NCI-H1417 (cell line): ENCODE measurements around the gene ORM1.

Experiments
- DNase-seq, 3 experiments: peaks; one replicate each; lab custom pipeline; 2025; lab: John Stamatoyannopoulos, UW

Gene ORM1

DNA sequence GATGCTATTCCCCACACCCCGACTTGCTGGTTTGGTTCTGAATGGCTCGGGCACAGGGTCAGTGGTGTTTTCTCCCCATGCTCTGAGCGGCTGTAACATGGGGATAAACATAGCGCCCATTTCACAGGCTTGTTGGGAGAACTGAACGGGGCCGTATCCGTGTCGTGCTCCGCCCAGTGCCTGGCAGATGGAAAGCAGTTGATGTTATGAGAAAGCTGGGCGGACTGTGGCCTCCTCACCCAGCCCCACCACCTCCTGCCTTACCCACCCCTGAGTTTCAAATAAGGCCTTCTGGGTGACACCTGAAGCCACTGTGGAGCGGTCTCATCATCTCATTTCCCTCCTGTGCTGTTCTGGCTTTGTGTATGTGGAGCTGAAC is 21.3 kb downstream of the ORM1 start:
- DNase-seq: no peak

GRCh38 chr9:114344692-114345091 is 21.8 kb downstream of the ORM1 start:
- no peak for DNase-seq

- DNase-seq: no peak
These were observed 22.7 kb downstream of the ORM1 start for GRCh38 chr9:114345493-114346065.

- DNase-seq: no peak
These were observed 23.2 kb downstream of the ORM1 start for GRCh38 chr9:114346146-114346545.

GRCh38 chr9:114347675-114348074 is 24.8 kb downstream of the ORM1 start:
- DNase-seq: no peak

DNA sequence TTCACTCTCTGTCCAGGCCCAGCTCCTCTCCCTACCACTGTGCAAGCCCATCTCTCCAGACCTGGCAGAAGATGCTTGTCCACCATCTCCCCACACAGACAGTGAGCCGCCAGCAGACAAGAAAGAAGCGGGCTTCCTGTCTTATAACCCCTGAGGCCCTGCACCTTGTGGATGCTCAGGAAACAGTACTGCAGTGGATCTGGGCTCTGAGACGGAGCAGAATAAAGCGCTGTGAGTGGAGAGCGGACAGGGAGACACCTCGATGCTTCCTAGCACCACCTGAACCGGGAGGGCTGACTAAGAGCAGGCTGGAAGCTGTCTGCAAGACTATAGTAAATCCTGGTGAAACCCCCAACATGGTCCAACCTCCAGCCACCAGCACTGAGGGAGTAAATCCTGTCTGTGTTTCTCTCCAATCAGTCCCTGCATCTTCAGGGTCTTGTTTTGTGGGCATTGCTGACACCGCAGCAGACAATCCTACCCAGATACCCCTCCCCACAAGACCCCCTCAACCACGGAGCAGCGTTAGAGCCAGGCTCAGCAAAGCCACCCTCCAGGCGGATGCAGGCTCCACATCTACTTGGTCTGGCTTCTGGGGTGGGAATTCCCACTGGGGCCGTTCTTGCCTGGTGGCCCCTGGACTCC is 25.5 kb downstream of the ORM1 start:
- DNase-seq: no peak

DNA sequence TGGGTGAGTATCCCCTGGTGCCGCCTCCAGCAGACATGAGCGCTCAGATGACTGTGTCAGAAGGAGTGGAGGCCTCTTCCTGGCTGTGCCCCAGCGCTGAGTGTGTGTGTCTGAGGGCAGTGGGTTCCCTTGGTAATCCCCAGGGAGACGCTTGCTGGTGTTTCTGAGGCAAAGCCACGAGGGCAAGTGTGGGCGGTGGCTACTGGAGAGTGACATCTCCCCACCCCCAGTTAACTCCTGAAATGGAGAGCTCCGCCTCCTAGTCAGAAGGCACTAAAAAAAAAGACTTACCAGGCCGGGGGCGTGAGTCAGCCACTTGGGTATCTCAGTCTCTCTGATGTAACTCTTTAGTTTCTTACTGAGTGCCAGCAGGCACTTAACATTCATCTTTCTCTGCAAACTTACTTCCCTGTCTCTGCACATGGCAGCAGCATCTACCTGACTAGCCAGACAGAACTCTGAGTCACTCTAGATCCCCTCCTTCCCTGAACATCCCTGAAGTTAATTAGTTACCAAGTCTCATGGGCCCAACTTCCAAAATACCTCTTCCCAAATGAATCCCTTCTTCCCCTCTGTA is 26.1 kb downstream of the ORM1 start:
- DNase-seq: no peak

DNA sequence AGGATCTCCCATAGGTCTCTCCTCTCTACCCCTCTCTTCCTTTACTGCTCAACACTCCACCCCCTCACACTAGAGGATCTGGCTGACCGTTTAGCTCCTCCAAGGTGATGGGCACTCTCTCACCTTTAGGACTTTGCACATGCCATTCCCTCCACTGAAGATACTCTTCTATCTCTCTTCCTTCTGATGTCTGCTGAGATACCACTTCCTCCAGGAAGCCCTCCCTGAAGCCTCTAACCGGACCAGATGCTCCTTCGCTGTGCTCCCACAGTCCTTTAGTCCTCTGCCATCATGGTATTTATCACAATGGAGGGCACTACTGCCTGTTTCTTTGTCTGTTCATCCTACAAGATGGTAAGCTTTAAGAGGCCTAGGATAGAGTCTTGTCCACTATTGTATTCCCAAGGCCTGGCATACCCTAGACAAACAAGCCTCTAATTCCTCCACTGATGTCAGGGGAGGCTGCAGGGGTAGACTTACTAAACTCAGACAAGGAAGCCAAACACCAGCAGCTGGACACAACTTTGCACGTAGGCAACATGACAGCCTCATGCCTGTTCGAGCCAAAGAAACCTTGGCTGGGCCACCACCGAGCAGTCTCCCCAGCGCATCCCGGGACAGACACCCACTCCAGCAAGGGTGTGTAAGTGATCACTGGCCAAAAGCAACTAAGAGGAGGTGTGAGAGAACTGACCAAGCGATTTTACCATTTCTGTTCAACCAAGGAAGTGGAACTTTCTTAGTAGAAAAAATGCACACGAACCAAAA is 27.0 kb downstream of the ORM1 start:
- DNase-seq: no peak

DNA sequence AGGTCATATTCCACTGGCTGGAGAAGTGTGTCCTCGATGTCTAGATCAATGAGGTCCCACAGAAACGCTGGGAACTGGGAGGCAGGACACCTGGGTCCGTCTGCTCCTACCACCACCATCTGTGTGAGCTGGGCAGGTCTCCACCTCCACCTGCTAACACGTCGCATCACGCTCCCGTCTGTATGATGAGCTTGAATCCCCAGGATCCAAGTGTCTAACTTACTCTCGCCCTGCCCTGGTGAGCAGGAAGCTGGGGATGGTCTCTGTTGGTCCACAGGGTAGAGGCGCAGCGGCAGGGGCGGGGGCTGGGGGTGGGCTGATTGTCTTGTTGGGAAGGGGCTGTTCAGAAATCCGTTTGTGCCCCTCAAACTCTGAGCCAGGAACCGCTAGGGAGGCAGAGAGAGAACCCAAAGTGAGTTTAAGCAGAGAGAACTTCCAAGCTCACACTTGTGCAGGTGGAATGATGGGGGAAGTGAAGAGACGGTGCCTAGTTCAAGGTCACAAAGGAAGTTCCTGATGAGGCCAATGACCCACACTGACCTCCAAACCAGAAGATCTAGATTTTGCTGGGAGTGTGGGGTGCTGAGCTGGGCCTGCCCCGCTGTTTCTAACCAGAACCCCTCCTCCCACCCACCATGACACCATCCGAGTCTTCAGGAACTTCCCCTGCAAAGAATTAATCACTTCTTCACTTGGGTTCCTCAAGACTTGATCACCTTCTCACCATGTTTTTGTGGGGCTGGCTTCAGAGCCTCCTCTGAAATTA is 27.9 kb downstream of the ORM1 start:
- no peak for DNase-seq

DNA sequence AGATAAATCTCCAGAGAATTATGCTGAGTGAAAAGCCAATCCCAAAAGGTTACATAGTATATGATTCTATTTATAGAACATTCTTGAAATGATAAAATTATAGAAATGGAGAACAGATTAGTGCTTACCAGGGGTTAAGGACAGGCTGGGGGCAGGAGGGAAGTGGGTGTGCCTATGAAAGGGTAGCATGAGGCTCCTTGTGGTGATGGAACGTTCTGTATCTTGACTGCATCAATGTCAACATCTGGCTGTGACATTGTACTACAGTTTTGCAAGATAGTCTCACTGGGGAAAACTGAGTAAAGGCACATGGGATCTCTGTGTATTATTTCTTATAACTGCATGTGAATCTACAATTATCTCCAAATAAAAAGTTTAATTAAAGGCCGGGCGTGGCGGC is 29.0 kb downstream of the ORM1 start:
- DNase-seq: no peak

- DNase-seq: no peak
These were observed 32.9 kb downstream of the ORM1 start for GRCh38 chr9:114355821-114356220.

- no peak for DNase-seq
These were observed 33.9 kb downstream of the ORM1 start for GRCh38 chr9:114356792-114357191.

- no peak for DNase-seq
These were observed 34.5 kb downstream of the ORM1 start for GRCh38 chr9:114357360-114357759.

GRCh38 chr9:114357911-114358328 is 35.0 kb downstream of the ORM1 start:
- DNase-seq: no peak

GRCh38 chr9:114359801-114360200 is 36.9 kb downstream of the ORM1 start:
- DNase-seq: no peak

- DNase-seq: no peak
These were observed 38.6 kb downstream of the ORM1 start for GRCh38 chr9:114361542-114361941.

GRCh38 chr9:114362394-114362793 is 39.5 kb downstream of the ORM1 start:
- DNase-seq: no peak

DNA sequence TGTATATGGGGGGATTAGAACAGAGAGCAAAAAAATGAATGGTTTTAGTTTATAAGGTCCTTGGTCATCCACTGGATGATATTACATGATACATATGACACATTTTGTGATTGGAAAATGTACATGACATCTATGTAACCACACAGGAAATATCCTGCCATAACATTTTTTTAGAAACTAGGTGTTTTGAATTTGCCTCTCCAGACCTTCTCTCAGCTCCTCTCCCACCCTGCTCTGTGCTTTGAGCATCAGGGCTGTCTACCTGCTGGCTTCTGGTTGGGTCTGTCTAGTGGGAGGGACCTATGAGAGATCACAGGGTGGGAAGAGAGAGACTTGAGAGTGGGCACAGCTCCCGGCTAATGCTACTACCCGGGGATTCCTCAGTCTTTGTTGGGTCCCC is 40.5 kb downstream of the ORM1 start:
- no peak for DNase-seq

DNA sequence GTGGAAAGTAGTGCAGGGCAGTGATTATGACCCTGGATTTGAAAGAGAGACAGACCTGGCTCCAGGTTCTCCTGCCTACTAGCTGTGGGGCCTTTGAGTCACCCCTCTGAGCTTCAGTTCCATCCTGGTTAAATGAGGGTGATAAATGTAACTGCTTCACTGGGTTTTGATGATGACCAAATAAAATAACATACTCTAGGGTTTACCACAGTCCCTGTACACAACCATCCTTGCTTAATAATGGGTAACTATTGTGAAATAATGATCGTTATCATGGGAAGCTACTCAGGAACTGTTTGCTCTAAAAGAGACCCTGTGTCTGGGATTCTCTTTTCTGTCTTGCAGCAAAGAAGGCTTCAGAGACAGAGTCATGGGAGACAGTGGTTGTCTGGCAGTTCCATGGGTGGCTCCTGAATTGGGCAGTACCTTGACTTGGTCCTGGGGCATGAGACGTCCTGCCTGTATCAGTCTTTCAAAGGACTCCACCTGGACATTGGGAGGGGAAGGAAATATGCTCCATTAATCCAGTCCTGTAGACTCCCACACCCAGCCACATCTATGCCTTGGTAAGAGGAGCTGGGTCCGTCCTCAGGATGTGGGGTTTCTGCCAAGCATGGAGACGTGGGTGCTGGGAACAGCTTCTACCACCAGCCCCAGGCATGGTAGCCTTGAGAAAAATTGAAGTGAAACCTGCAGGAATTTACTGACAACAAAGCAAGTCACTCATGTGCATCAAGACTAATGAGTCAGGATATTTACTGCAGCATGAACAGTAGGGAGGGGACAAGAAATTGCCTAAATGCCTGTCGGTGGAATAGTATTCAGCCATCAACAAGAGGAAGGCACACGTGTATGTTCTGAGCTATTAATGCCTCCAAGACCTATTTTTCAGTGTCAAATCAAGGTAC is 41.5 kb downstream of the ORM1 start:
- DNase-seq: no peak

DNA sequence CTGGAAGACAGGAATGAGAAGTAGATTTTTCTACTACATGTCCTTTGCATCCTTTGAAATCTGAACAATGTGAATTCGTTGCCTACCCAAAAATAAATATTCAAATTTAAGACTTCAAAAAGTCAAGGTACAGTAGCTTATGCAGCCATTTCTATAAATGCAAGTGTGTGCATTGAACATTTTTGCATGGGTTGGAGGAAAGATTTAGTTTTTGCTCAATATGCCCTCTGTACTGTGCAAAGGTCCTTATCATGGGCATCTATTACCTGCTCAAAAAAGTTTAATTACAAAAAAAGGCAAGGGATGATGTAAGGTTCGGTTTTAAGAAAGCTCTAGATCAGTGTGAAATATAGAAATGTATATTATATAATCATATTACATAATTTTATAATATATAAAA is 42.3 kb downstream of the ORM1 start:
- DNase-seq: no peak
